Peyer's patch (tissue), 4 donors: ENCODE data around the gene TMEM174. TPM values are rescaled to one million over a fixed set of nuclear protein-coding genes. Genes with fewer than 3 reads are reported as not detected.

Experiments used
- DNase-seq, 3 donors: peaks; one replicate each; pipeline ENCODE4 v3.0.0-alpha.2; 2017 to 2019
- H3K27ac ChIP-seq, 4 donors: fragments of 200-600 bp; sonication (generic); one replicate each; pipeline ENCODE4 v1.5.1; 2016 to 2019
- H3K27me3 ChIP-seq, 2 donors: fragments of 200-600 bp; sonication (generic); one replicate each; pipeline ENCODE4 v1.5.1; 2019
- H3K36me3 ChIP-seq, 3 donors: fragments of 200-600 bp; sonication (generic); one replicate each; pipeline ENCODE4 v1.5.1; 2016 to 2019
- H3K4me1 ChIP-seq, 4 donors: fragments of 200-600 bp; sonication (generic); one replicate each; pipeline ENCODE4 v1.5.1; 2016 to 2019
- H3K4me3 ChIP-seq, 4 donors: fragments of 200-600 bp; sonication (generic); 1 replicate in 3 of 4; 2 replicates in 1 of 4; pipeline ENCODE4 v1.5.1; 2016 to 2019; ENCODE audit warnings: mild to moderate bottlenecking in 1 of 4
- H3K9me3 ChIP-seq, 4 donors: fragments of 200-600 bp; sonication (generic); one replicate each; pipeline ENCODE4 v1.5.1; 2016 to 2019; ENCODE audit warnings: mild to moderate bottlenecking in 1 of 4
- CTCF ChIP-seq, 6 experiments: fragments of 450-650 bp in 4 of 6; fragments of 200-600 bp in 2 of 6; sonication (generic) in 1 of 6; IDR thresholded peaks; one replicate each; pipeline ENCODE4 v1.5.1; 2017 to 2019; ENCODE audit warnings: antibody characterized with exemption in 6 of 6, mild to moderate bottlenecking in 3 of 6, moderate library complexity in 1 of 6
- POLR2A ChIP-seq, 2 donors: fragments of 450-650 bp; IDR thresholded peaks; one replicate each; pipeline ENCODE4 v1.5.1; 2017; ENCODE audit warnings: antibody characterized with exemption in 2 of 2, mild to moderate bottlenecking in 2 of 2, moderate library complexity in 2 of 2
- total RNA-seq, 4 donors: library from RNA; depleted of rRNA; stranded (reverse); fragments of >200 nt; gene quantifications; one replicate each; pipeline ENCODE4 v1.1.0, GENCODE V29; 2016

Gene TMEM174
- total RNA-seq, 4 donors from 2014 or later = not detected

DNA sequence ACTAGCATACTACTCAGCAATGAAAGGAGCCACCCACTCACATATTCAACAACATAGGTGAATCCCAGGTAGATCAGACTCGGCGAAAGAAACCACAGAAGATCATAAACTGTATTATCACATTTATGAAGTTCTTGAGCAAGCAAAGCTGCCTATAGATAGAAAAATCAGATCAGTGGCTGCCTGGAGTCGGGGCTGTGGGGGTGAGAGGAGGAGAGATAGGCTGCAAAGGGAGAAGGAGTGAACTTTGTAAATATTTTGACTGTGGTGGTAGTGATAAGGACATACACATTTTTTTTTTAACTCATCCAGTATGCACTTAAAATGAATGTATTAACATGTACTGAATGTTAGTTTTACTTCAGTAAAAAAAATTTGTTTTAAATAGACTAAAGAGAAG is 23.5 kb upstream of the TMEM174 start:
- Histone ChIP-seq H3K9me3 (no peaks in the 10 kb centered on the region), H3K4me3 (no peak overlapping the region), H3K27ac (no peak overlapping the region), H3K36me3 (no peaks in the 10 kb centered on the region), H3K27me3 (no peaks in the 10 kb centered on the region), H3K4me1 (peaks cover 0 to 11% (median 0%) of the 10 kb centered on the region in 4 donors)
- TF ChIP-seq POLR2A (IDR thresholded peaks at IDR 0.05) (no peak), CTCF (IDR thresholded peaks at IDR 0.05) (no peak)
- no peak for DNase-seq

DNA sequence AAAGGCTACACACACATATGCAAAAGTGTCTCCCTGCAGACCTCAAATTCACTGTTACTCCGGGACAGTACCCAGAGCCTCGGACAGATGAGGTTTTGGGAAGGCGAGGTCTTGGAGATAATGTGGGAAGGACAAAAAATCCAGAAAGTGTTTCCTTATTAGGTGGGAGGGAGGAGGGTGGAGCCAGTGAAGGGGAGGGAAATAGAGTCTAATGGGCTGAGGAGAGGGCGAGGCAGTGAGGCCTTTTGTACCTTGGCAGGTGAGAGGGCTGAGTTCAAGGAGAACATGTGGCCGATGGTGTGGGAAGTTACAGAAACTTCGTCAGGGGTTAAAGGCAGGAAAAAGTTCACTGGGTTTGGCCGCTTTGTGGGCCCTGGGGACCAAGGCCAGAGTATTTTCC is 22.1 kb upstream of the TMEM174 start:
- no peak for TF ChIP-seq POLR2A (IDR thresholded peaks at IDR 0.05)
- no peak for TF ChIP-seq CTCF (IDR thresholded peaks at IDR 0.05)
- no peaks in the 10 kb centered on the region for H3K27me3 ChIP-seq
- no peak overlapping the region for H3K4me3 ChIP-seq
- peaks cover 0 to 11% (median 0%) of the 10 kb centered on the region in 4 donors for H3K4me1 ChIP-seq
- no peak for DNase-seq
- no peak overlapping the region for H3K27ac ChIP-seq
- H3K9me3 ChIP-seq = no peaks in the 10 kb centered on the region
- H3K36me3 ChIP-seq = no peaks in the 10 kb centered on the region

DNA sequence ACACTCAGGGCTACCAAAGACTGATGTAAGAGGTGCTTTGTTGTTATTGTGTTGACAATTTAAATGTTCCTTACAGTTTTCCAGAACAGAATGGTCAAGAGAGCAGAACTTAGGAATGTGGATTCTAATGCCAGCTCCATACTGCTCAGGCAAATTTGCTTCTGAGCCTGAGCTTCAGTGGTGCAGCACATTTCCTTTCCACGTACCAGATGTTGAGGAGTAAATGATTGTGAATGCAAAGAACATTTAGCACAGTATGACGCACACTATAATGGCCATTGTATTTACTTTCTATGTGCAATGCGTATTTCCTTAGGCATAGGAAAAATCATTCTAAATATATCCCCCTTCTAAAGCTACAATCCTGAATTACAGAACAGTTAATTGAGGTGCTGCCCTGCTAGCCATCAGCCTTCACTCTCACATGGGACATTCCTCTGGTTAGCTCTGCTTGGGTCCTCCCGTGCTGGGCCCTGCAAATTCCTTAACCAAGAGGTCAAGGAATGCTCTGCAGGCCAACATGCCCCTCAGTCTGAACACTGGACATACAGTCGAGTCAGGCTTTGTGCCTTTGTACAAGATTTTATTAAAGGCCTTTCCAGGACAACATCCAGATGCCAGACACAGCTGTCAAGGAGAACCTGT is 21.1 kb upstream of the TMEM174 start:
- no peaks in the 10 kb centered on the region for H3K27me3 ChIP-seq
- H3K4me1 ChIP-seq = peaks cover 0 to 11% (median 0%) of the 10 kb centered on the region in 4 donors
- H3K9me3 ChIP-seq = no peaks in the 10 kb centered on the region
- no peak overlapping the region for H3K27ac ChIP-seq
- H3K36me3 ChIP-seq = no peaks in the 10 kb centered on the region
- DNase-seq = no peak
- H3K4me3 ChIP-seq = no peak overlapping the region
- TF ChIP-seq POLR2A (IDR thresholded peaks at IDR 0.05) = no peak
- TF ChIP-seq CTCF (IDR thresholded peaks at IDR 0.05) = no peak

DNA sequence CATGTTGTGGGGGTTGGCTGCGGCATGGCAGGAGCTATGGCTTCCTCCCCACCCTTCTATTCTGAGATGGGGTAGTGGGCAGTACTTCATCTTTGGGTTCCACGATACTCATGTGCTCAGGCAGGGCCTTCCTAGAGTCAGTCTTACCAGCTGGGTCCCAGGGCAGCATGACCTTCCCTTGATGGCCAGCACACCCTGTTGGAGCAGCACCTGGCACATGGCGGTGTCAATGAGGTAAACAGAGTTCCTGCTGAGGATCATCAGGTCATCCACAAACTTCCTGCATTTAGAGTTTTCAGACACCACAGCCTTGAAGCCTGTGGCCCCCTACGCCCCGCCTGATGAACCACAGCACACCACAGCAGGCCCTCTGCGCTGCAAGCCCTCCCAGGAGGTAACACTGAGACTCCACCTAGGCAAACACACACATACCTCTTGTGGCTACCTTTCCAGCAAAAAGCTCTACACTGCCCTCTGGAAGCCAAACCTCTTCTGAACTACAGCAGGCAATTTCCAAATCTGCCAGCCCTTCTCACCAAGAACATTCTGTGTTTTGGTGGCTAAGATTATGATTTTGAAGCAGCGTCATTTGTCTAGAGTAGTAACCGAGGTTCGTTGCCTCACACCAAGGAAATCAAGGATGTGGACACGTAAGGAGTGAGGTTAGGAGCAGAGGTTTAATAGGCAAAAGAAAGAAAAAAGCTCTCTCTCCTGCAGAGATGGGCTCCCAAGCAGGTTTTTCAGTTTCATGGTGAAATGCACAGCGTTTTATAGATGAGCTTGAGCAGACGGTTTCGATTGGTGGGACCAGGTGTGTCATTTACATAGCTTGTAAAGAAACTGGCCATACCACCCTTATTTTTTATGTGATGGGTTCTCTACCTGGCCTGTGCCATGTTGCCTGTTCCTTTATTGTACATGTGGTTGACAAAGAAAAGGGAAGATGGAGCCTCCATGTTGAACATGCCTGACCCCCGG is 20.3 kb upstream of the TMEM174 start:
- Histone ChIP-seq H3K27ac (no peak overlapping the region), H3K9me3 (no peaks in the 10 kb centered on the region), H3K4me3 (no peak overlapping the region), H3K36me3 (no peaks in the 10 kb centered on the region), H3K27me3 (no peaks in the 10 kb centered on the region), H3K4me1 (peaks cover 0 to 11% (median 0%) of the 10 kb centered on the region in 4 donors)
- DNase-seq = no peak
- TF ChIP-seq POLR2A (IDR thresholded peaks at IDR 0.05) (no peak), CTCF (IDR thresholded peaks at IDR 0.05) (peak in 3 of 6 experiments; percentile 16 to 32 (median 32))

- H3K4me1 ChIP-seq = peaks cover 0 to 11% (median 0%) of the 10 kb centered on the region in 4 donors
- no peak for TF ChIP-seq POLR2A (IDR thresholded peaks at IDR 0.05)
- no peak for TF ChIP-seq CTCF (IDR thresholded peaks at IDR 0.05)
- H3K27ac ChIP-seq = no peak overlapping the region
- no peak overlapping the region for H3K4me3 ChIP-seq
- no peaks in the 10 kb centered on the region for H3K36me3 ChIP-seq
- H3K9me3 ChIP-seq = no peaks in the 10 kb centered on the region
- H3K27me3 ChIP-seq = no peaks in the 10 kb centered on the region
- DNase-seq = no peak
These were observed 19.5 kb upstream of the TMEM174 start for GRCh38 chr5:73153513-73153912.
